ENCODE results near the gene SH3BGR. TPM values are rescaled to one million over a fixed set of nuclear protein-coding genes. Genes with fewer than 3 reads are reported as not detected.

SH3BGR gene
- total and polyA plus RNA-seq, 10 of the 15 experiments (the other 5 are each of a cell fraction or from before 2014, with no cell fraction given): 0.45 to 3.5 (median 1.7) TPM

DNA sequence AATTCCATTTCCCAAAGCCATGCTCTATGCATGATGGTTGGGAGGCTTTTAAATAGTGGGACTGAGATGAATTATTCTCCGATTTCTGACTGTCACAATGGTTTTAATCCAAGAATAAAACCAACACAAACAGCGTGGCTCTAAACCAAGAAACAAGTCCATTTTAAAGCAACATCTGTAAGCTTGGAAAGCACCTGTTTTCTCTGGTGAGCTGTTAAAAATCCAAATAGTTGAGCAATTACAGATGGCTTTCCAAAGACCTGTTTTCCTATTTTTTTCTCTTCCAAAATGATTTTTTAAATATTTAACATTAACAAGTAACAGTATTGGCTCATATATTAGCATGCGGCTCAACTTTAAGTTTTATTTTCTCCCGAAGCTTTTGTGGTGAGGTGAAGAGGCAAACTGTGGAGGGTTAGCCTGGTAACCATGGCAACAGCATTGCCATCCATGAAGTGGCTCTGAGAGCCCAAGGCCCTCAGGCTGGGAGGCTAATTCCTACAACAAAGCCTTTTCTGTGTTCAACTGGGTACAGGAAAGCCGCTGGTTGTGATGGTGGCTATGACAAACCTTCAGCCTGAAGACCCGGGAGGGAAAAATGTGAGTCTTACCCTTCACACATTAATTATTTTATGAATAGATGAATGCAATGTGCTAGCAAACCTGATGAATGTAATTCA, 104.3 kb downstream of the SH3BGR start:
- WGBS (ENCODE audit: insufficient coverage, insufficient replicate concordance, low lambda C conversion rate, missing lambda C conversion rate): 42% methylated on average over 6 of the region's 6 CpGs

More for the DNA sequence above, 104.3 kb downstream of the SH3BGR start:
- TF ChIP-seq CHD1 (IDR thresholded peaks at IDR 0.05; ENCODE audit: low read depth, low read length): no peak
- TF ChIP-seq EZH2 (IDR thresholded peaks at IDR 0.05; ENCODE audit: borderline replicate concordance, control insufficient read depth, low read depth, low read length): no peak
- no peak for TF ChIP-seq TAF1 (IDR thresholded peaks at IDR 0.05; ENCODE audit: borderline replicate concordance, low read depth, low read length)
- no peak for TF ChIP-seq SMAD1 (IDR thresholded peaks at IDR 0.05; ENCODE audit: low read depth, partially characterized antibody)
- TF ChIP-seq RBBP5 (conservative IDR thresholded peaks at IDR 0.05): no peak
- no peak for TF ChIP-seq ELK1 (IDR thresholded peaks at IDR 0.05; ENCODE audit: low read depth, low read length)
- no peak for TF ChIP-seq FOXM1 (IDR thresholded peaks at IDR 0.05; ENCODE audit: low read depth, low read length)
- TF ChIP-seq SUPT20H (IDR thresholded peaks at IDR 0.05; ENCODE audit: borderline replicate concordance, control insufficient read depth, low read depth, low read length): no peak
- no peak for TF ChIP-seq STAT1 (conservative IDR thresholded peaks at IDR 0.05)
- no peak for TF ChIP-seq RCOR1 (conservative IDR thresholded peaks at IDR 0.05; ENCODE audit: low read depth, low read length)
- no peak for TF ChIP-seq MEF2B (IDR thresholded peaks at IDR 0.05; ENCODE audit: partially characterized antibody, poor library complexity, severe bottlenecking)
- no peak for TF ChIP-seq MLLT1 (IDR thresholded peaks at IDR 0.05)
- no peak for TF ChIP-seq CBFB (IDR thresholded peaks at IDR 0.05; ENCODE audit: low read depth)
- TF ChIP-seq ZBTB40 (IDR thresholded peaks at IDR 0.05; ENCODE audit: borderline replicate concordance): no peak
- Histone ChIP-seq H3K9ac (ENCODE audit: control insufficient read depth, insufficient read depth, low read length) (no peak overlapping the region), H4K20me1 (ENCODE audit: control insufficient read depth, insufficient read depth) (no peaks in the 10 kb centered on the region), H3K27me3 (replicated peaks in 1 of 2; ENCODE audit: control insufficient read depth in 2 of 2, insufficient read depth in 2 of 2, low read length in 1 of 2) (no peaks in the 10 kb centered on the region), H3K9me3 (replicated peaks; ENCODE audit: control insufficient read depth, insufficient read depth, low read length) (no peaks in the 10 kb centered on the region; the same call in 2 of the 3 replicates), H3K79me2 (ENCODE audit: control insufficient read depth, insufficient read depth, low read length) (no peaks in the 10 kb centered on the region), H3K4me2 (ENCODE audit: control insufficient read depth, insufficient read depth) (no peak overlapping the region), H2AFZ (ENCODE audit: control insufficient read depth, low read depth, low read length) (no peak overlapping the region), H3K4me1 (ENCODE audit: control insufficient read depth, insufficient read depth, low read length) (no peaks in the 10 kb centered on the region), H3K4me3 (no peak overlapping the region), H3K27ac (ENCODE audit: control insufficient read depth, insufficient read depth) (no peak overlapping the region), H3K36me3 (ENCODE audit: control insufficient read depth in 2 of 2, insufficient read depth in 2 of 2, low read length in 1 of 2) (no peaks in the 10 kb centered on the region)
- FAIRE-seq (no peak), ATAC-seq (no peak), DNase-seq (ENCODE audit: low read depth, low spot score) (no peak)
- CTCF ChIA-PET: no interaction called here
- in situ Hi-C loops (cut with MboI): no loop called here
- POLR2A ChIA-PET: no interaction called here
- intact Hi-C loops (cut with micrococcal nuclease; ENCODE audit: unreplicated experiment): no loop called here
- RAD21 ChIA-PET (ENCODE audit: unreplicated experiment): no interaction called here
- no TSS peak for BruUV-seq (replicated peaks)
- SMC1A ChIA-PET (ENCODE audit: uncharacterized antibody, unreplicated experiment): no interaction called here
